CD1c-positive myeloid dendritic cell (primary cell): ENCODE data around the gene DLG2.
A peak's percentile ranks its signal among the peaks of the same experiment; 100 is the strongest.

Source experiments
- DNase-seq: peaks from one replicate; pipeline ENCODE4 v3.0.0-alpha.2; 2016; ENCODE audit errors: extremely low spot score

Gene DLG2

GRCh38 chr11:83941050-83941449 is 1686.1 kb downstream of the DLG2 start:
- DNase-seq: no peak

DNA sequence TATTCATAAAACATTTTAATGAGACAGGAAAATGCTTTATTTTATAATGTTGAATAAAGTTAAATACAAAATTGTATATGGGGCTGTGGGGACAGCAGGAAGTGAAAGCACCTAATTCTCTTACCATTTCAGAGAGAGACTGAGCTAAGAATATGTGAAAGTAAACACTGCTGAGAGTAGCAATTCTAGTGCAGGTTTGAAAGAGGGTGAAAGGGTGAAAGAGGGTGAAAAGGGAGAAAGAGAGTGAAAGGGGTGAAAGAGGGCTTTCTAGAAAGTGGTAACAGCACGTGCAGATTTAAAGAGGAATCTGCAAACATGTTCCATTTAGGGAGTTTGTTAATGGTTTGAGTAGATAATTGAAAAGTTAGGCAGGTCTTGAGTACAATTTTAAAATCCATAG is 1689.0 kb downstream of the DLG2 start:
- DNase-seq: no peak

- DNase-seq: no peak
Measured at GRCh38 chr11:83933008-83933407, 1694.1 kb downstream of the DLG2 start.

DNA sequence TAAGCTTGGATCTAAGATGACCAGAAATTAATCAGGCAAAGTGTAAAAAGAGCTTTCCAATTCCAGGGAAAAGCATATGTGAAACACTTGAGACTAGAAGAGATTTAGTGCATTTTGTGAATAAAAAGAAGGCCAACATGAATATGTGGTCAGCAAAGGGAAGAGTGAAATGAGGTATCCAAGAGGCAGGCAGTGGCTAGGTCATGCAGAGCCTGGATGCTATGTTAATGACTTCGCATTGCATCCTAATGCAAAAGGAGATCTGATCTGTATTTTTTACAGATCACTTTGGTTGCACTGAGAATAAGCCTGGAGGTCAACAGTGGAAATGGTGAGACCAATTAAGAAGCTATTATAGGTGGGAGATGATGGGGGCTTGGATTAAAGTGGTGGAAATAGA is 1699.7 kb downstream of the DLG2 start:
- DNase-seq: no peak

DNA sequence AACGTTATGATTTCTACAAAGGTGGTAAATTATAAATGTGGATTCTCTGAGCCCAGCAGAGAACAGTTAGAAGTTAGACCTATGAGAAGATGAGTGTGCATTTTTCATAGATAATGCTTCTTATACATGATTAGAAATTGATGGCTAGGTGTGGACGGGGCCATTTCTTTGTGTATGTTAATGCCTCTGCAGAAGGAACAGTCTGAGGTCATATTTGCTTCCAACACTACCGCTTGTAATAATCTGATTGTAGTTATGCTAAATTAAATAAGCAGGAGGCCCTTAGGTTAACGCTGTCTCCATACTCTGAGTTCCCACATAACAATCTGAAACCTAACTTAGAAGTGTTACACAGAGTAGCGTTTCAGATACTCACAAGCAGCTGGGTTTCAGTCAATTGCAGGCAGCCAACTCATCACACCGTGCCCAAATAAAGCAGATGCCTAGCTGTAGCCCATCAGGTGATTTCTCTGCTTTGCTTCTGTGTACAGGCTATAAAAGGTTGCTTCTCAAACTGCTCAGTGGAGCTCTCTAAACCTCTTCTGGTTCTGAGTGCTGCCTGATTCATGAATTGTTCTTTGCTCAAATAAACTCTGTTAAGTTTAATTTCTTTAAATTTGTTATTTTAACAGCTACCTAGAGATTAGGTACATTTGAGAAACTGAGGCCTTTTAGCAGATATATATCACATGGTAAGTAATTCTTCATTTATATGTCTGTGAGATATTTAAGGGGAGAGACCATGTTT is 1702.2 kb downstream of the DLG2 start:
- DNase-seq: no peak

DNA sequence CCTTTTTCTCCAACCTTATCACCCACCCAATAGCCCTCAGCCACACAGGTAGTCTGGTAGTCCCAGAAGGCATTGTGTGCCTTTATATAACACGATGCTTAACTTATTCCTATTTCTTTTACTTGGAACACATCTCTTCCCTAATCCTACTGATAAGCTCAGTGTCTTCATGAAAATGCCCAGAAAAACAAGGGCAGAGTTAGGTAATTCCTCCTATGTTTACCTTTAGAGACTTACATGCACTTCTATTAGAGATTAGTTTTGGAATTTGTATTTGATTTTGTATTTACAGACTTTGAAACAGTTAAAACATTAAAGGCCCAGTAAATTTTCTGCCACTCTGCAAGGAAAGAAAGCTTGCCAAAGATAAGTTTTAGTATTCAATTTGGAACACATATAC is 1703.2 kb downstream of the DLG2 start:
- no peak for DNase-seq

DNA sequence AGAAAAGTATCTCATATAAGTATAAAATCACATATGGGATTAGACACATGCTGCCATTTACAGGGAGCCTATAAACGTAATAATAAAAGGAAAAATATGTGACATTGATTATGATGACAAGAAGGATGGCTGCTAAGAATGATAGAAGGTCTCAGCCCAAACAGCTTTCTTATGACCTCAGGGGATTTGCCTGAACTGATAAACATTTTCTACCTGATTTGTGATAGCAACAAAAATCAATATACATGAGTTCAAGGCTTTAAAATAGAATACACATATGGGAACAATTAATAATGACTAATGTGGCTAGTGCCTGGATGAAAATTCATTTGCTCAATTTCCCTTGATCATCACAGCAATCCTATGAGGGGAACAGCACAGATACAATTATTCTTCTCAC is 1704.2 kb downstream of the DLG2 start:
- no peak for DNase-seq

DNA sequence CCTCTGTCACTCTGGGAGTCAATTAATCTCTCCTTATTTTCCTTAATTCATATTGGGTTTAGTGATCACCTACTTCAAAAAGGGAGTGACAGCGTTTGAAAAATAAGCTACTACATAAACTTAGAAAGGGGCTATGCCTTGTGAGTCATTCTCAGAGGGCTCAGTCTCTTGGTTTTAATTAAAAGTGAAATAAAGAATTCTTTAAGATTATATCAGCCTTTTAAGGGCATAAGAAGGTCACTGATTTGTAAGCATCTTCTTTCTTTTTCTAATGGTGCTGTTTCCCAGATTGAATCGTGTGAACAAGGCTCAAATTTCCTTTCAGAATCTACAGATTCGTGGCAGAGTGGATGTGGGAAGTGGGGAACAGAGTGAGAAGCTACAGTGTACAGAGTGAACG is 1704.8 kb downstream of the DLG2 start:
- DNase-seq: no peak

- DNase-seq: no peak
Measured at GRCh38 chr11:83921447-83922192, 1705.5 kb downstream of the DLG2 start.

DNA sequence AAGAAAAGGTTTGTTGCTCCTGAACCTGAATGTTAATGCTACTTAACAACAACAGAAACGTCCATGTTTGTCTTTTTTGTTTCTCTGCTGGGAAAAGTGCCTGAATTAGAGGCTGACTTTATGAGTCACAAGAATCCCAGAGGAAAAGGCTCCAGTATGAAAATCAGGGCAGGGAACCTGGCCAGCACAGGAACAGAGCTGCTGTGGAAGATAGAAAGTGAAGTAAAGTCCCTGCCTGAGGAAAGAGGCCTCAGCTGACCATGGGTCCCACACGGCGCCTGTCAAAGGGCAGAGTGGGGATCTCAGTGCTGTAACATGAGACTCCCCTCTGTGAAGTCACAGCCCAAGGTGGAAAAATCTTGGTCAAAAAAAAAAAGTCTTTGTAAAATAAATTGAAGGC is 1708.7 kb downstream of the DLG2 start:
- DNase-seq: no peak

GRCh38 chr11:83914995-83915394 is 1712.1 kb downstream of the DLG2 start:
- DNase-seq: no peak

GRCh38 chr11:83909579-83910534 is 1717.3 kb downstream of the DLG2 start:
- no peak for DNase-seq

GRCh38 chr11:83908298-83908856 is 1718.8 kb downstream of the DLG2 start:
- no peak for DNase-seq

DNA sequence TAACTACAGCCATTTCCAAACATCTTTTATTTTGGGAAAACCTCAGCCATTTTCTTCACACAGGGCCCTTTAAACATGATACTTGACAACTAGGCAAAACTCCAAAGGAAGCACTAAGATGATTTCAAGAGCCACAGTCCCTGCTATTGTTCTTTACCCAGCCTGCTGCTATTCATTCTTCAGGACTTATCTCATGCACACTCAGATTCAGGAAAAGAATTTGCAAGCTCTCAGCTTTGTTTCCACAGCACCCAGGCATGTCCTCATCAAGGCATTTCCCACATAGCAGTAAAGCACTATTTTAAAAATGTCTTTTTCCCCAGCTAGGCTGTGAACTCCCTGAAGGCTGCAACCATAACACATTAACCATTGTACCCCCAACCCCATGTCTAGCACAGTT is 1731.6 kb downstream of the DLG2 start:
- no peak for DNase-seq

GRCh38 chr11:83881428-83881827 is 1745.7 kb downstream of the DLG2 start:
- DNase-seq: no peak

GRCh38 chr11:83871054-83871453 is 1756.1 kb downstream of the DLG2 start:
- peak; percentile 42 for DNase-seq

GRCh38 chr11:83866655-83867054 is 1760.5 kb downstream of the DLG2 start:
- DNase-seq: no peak

GRCh38 chr11:83865636-83866461 is 1761.3 kb downstream of the DLG2 start:
- DNase-seq: no peak

GRCh38 chr11:83864412-83865057 is 1762.6 kb downstream of the DLG2 start:
- no peak for DNase-seq

- DNase-seq: no peak
Measured at GRCh38 chr11:83863272-83863671, 1763.9 kb downstream of the DLG2 start.

DNA sequence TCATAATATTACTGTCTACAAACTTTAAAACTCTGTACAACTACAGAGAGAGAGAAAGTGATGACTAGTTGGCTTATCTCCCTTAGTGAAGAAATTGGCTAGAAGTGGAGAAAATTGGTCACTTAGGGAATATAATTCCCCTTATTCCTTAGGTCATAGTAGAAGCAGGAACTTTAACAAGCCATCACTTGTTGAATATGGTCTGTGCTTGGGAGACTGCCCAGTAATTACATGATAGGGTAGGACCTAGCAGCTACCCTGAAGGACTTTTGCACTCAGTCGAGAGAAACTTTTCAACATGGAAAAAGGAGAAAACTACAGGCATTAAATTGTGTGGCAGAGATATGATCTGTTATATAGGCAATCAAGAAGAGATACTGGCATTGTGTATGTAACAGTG is 1764.5 kb downstream of the DLG2 start:
- DNase-seq: no peak
